ENCODE data around the gene CENPA.
A peak's percentile ranks its signal among the peaks of the same experiment; 100 is the strongest.

CENPA gene

DNA sequence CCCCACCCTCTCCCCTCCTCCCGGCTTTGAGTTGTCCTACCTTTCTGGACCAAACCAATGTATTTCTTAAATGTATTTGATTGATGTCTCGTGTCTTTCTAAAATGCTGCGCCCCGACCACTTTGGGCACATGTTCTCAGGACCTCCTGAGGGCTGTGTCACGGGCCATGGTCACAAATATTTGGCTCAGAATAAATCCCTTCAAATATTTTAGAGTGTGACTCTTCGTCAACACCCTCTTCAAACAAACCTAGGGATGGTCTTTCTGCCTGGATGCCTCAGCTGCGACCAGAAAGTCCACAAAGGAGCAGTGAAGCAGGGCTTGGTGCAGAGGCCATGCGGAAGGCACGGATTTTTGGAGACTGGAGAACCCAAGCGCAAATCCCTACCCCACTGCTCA, 22.8 kb upstream of the CENPA start:
- no peak for DNase-seq

DNA sequence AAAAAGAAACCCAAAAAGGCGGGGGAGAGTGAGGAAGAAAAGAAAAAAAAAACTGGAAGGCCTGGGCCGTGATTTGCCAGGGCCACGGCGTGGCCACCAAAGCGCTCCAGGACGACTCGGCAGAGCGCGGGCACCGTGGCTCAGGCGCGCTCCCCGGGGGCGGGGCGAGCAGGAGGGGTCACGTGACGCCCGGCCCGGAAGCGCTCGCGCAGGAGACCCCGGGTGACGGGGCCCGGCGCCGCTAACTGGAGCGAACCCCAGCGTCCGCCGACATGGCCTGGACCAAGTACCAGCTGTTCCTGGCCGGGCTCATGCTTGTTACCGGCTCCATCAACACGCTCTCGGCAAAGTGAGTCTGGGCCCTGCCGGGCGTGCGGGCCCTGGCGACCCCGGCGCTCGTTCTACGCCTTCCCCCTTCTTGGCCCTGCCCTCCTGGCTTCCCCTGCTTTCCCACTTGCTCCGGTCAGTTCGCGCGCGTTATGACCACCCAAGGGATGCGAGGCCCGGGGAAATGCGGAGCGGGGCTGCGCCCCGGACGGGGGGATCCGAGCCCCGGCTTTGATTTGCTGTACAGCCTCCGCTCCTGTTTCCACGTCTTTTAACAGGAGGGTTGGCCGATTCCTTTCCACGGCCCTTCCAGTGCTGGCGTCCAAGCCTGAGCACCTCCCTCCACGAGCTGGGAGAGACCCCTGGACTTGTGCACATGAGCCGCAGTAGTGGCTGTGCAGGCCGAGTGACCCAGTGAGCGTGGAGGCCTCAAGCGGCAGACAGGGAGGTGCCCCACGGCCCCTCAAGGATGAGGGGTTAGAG, 21.6 kb upstream of the CENPA start, which contains the start of gene SLC35F6:
TSS of gene SLC35F6 (plus strand) at position 207 of the 810 bp plus-strand sequence. CDS start at position 273, 66 bp downstream.
- peak; percentile 83 for DNase-seq

GRCh38 chr2:26764906-26765305, 20.9 kb upstream of the CENPA start:
- no peak for DNase-seq

GRCh38 chr2:26765475-26766200, 20.2 kb upstream of the CENPA start:
- DNase-seq, result no peak

- DNase-seq, result peak; percentile 4
Observed at GRCh38 chr2:26767129-26767528, 18.7 kb upstream of the CENPA start.

GRCh38 chr2:26767894-26768487, 17.9 kb upstream of the CENPA start:
- peak; percentile 20 for DNase-seq

GRCh38 chr2:26768759-26769088, 17.1 kb upstream of the CENPA start:
- no peak for DNase-seq

DNA sequence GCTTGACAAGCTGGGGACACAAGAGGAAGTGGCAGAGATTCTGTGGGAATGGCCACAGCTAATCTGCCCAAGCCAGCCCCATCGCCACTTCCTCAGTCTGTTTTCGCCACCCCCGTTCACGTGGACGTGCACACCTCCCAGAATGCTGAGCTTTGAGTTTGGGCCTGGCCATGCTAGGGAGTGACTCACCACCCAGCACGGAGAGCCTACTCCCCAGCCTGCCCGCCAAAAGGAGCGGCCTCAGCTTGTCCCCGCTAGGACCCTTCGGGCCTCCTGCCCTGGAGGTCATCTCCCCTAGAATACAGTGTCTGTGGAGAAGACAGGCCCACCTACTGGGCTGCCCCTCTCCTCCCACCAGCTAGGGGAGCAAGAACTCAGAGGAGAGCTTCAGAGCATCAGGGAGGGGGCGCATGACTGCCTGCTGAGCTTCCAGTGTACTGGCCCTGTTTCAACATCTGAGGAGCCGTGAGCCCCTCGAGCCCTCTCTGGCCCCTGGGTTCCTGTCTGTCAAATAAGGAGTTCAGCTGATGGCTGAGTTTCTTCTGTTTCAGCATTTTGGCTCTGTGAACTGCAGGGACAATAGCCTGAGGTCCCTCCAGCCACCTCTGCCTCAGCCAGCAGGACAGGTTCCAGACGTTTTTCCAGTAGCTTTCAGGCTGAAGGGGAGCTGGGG, 16.6 kb upstream of the CENPA start:
- DNase-seq, result no peak

- peak; percentile 46 for DNase-seq
Observed at GRCh38 chr2:26770986-26771586, 14.8 kb upstream of the CENPA start.

GRCh38 chr2:26772064-26773001, 13.5 kb upstream of the CENPA start:
- DNase-seq, result peak; percentile 84

DNA sequence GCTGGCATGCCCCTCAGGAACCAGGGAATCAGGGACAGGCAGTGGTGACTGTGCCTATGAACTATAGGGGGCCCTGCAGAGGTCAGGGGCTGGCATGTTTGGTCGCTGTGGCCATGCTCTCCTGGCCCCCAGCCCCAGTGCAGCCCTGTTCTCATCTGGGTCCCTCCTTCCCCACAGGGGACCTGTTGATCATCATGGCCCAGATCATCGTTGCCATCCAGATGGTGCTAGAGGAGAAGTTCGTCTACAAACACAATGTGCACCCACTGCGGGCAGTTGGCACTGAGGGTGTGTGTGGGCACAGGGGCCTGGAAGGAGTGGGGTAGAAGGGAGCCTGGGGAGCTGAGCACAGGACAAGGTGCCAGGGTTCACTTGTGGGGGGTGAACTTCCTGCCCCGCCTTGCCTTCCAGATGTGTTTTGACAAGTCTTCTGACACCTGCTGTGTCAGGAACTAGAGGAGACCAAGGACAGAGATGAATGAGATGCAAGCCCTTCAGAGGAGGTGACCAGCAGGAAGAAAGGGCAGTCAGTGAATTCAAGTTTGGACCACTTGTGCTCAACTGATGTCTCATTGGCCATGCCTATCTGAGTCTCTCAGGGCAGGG, 9.6 kb upstream of the CENPA start:
- DNase-seq, result no peak

DNA sequence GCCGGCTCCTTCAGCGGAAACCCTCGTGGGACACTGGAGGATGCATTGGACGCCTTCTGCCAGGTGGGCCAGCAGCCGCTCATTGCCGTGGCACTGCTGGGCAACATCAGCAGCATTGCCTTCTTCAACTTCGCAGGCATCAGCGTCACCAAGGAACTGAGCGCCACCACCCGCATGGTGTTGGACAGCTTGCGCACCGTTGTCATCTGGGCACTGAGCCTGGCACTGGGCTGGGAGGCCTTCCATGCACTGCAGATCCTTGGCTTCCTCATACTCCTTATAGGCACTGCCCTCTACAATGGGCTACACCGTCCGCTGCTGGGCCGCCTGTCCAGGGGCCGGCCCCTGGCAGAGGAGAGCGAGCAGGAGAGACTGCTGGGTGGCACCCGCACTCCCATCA, 7.8 kb upstream of the CENPA start:
- DNase-seq, result no peak

DNA sequence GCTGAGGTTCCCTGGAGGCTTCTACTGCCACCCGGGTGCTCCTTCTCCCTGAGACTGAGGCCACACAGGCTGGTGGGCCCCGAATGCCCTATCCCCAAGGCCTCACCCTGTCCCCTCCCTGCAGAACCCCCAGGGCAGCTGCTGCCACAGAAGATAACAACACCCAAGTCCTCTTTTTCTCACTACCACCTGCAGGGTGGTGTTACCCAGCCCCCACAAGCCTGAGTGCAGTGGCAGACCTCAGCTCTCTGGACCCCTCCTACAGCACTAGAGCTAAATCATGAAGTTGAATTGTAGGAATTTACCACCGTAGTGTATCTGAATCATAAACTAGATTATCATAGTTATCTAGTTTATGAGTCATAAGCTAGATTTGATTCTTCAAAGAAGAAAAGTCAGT, 7.3 kb upstream of the CENPA start:
- DNase-seq, result no peak

DNA sequence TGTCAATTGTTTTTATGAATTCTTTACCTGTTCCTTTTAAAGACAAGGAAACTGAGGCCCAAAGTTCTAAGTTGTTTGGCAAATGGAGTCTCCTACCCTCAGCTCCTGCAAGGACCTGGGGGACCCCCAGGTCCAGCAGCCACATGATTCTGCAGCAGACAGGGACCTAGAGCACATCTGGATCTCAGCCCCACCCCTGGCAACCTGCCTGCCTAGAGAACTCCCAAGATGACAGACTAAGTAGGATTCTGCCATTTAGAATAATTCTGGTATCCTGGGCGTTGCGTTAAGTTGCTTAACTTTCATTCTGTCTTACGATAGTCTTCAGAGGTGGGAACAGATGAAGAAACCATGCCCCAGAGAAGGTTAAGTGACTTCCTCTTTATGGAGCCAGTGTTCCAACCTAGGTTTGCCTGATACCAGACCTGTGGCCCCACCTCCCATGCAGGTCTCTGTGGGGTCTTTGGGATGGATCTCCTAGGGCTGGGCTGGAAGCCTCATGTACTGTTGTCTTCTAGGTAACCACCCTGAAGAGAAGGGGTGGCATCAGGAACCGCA, 5.6 kb upstream of the CENPA start:
- no peak for DNase-seq

- DNase-seq, result no peak
Observed at GRCh38 chr2:26782876-26783704, 2.8 kb upstream of the CENPA start.

- no peak for DNase-seq
Observed at GRCh38 chr2:26784570-26785234, 1.2 kb upstream of the CENPA start.

DNA sequence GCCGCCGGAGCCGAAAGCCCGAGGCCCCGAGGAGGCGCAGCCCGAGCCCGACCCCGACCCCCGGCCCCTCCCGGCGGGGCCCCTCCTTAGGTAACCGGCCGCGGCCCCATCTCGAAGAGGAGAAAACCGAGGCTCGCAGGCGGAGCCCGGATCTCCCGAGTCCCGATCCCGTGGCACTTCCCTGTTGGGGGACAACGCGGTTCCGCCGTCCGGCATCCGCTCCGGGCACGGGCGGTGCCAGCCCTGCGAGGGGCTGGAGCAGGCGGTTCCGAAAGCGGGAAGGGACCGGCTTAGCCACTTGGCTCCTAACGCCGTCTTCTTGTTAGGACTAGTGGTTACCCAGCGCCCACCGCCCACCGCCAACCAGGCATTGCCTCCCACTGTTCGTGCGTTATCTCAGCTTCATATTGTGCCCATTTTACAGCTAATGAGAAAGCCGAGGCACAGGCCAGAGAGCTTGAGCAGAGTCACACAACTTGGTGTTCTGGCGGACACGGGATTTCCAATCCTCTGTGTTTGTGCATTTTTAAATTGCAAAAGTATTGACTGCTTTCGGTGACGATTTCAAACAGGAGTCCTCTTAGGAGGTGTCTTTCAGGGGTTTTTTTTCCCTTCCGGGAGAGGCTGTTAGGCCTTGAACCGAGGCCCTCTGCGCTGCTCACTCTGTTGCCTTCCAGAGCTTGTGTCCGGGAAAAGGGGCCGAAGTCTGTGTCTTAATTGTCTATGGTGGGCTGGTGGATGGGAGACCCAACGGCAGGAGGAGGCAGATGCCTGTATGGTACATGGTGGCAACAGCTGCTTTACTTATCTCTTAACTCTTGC, 562 bp downstream of the CENPA start:
- DNase-seq, result peak; percentile 60

DNA sequence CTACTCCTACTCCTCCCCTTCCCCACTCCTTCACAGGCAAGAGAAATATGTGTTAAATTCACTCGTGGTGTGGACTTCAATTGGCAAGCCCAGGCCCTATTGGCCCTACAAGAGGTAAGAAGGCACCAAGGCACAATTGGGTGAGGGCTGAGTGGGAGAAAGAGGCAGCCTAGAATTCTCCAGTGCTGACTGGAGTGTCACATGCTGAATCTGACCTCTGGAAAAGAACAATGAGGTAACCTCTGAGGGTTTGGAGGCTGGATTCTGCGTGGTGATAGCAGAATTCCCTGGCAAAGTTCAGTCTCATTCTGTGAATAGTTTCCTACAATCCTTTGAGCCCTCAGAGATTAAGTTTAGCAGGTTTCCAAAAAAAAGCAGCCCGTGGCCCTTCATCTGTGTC, 6.9 kb downstream of the CENPA start:
- no peak for DNase-seq

DNA sequence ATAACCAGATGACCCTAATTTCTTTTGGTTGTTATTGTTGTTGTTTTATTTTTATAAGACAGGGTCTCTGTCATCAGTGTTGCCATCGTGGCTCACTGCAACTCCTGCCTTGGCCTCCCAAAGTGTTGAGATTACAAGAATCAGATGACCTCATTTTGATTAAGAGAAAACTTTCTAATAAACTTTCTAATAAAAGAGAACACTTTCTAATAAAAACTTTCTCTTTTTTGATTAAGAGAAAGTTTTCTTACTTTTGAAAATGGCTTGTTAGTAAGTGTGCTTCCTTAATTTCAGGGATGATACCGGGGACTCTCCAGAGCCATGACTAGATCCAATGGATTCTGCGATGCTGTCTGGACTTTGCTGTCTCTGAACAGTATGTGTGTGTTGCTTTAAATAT, 7.7 kb downstream of the CENPA start:
- DNase-seq, result no peak

Measured in NCI-H69 (cell line).